Measurements from ENCODE around the gene NATD1.
A peak's percentile ranks its signal among the peaks of the same experiment; 100 is the strongest.

Gene NATD1

GRCh38 chr17:21252796-21253645 lies at the start of gene NATD1:
NATD1 (minus strand) TSS chr17:21253410; CDS start chr17:21253264, 146 bp downstream.
- DNase-seq (ENCODE audit: low spot score): peak; percentile 95

GRCh38 chr17:21301593-21302550 lies 48.7 kb upstream of the NATD1 start:
- peak; percentile 17 for DNase-seq (ENCODE audit: low spot score)

- no peak for DNase-seq (ENCODE audit: low spot score)
Measured at GRCh38 chr17:21300601-21301571, 47.7 kb upstream of the NATD1 start.

- DNase-seq (ENCODE audit: low spot score): no peak
Measured at GRCh38 chr17:21299981-21300600, 46.9 kb upstream of the NATD1 start.

- no peak for DNase-seq (ENCODE audit: low spot score)
Measured at GRCh38 chr17:21298983-21299519, 45.8 kb upstream of the NATD1 start.

- no peak for DNase-seq (ENCODE audit: low spot score)
Measured at GRCh38 chr17:21298056-21298982, 45.1 kb upstream of the NATD1 start.

- no peak for DNase-seq (ENCODE audit: low spot score)
Measured at GRCh38 chr17:21297597-21297996, 44.4 kb upstream of the NATD1 start.

- peak; percentile 48 for DNase-seq (ENCODE audit: low spot score)
Measured at GRCh38 chr17:21297026-21297520, 43.9 kb upstream of the NATD1 start.

- peak; percentile 41 for DNase-seq (ENCODE audit: low spot score)
Measured at GRCh38 chr17:21296097-21297025, 43.2 kb upstream of the NATD1 start.

- DNase-seq (ENCODE audit: low spot score): peak; percentile 45
Measured at GRCh38 chr17:21295036-21295952, 42.1 kb upstream of the NATD1 start.

- no peak for DNase-seq (ENCODE audit: low spot score)
Measured at GRCh38 chr17:21294321-21295035, 41.3 kb upstream of the NATD1 start.

- DNase-seq (ENCODE audit: low spot score): no peak
Measured at GRCh38 chr17:21293831-21294210, 40.6 kb upstream of the NATD1 start.

- DNase-seq (ENCODE audit: low spot score): no peak
Measured at GRCh38 chr17:21292867-21293830, 39.9 kb upstream of the NATD1 start.

GRCh38 chr17:21291862-21292261 lies 38.7 kb upstream of the NATD1 start:
- no peak for DNase-seq (ENCODE audit: low spot score)

- DNase-seq (ENCODE audit: low spot score): no peak
Measured at GRCh38 chr17:21291357-21291756, 38.1 kb upstream of the NATD1 start.

Measured in AG20443 (cell line).